Liver (tissue), 9 donors: ENCODE data around the gene ARIH1. TPM values are rescaled to one million over a fixed set of nuclear protein-coding genes. Genes with fewer than 3 reads are reported as not detected.
A peak's percentile ranks its signal among the peaks of the same experiment; 100 is the strongest.

Source experiments
- DNase-seq: peaks from one replicate; pipeline ENCODE4 v3.0.0-alpha.2; 2017; ENCODE audit warnings: low spot score
- H3K27ac ChIP-seq, 2 donors: one replicate each; pipeline ENCODE4 v1.7.0; 2013; ENCODE audit warnings: inconsistent platforms in 2 of 2, low read length in 2 of 2, control low read depth in 1 of 2, low read depth in 1 of 2, mild to moderate bottlenecking in 1 of 2
- H3K27me3 ChIP-seq, 4 donors: one replicate each; pipeline versions ENCODE4 v1.6.1 to v1.7.0; 2013; ENCODE audit warnings: low read length in 3 of 4, inconsistent platforms in 1 of 4, mild to moderate bottlenecking in 1 of 4, moderate library complexity in 1 of 4; ENCODE audit not compliant: control insufficient read depth in 4 of 4, insufficient read depth in 4 of 4
- H3K36me3 ChIP-seq, 4 donors: one replicate each; pipeline versions ENCODE4 v1.6.1 to v1.7.0; 2013; ENCODE audit warnings: low read length in 3 of 4, mild to moderate bottlenecking in 3 of 4, low read depth in 1 of 4, moderate library complexity in 1 of 4; ENCODE audit not compliant: control insufficient read depth in 4 of 4, insufficient read depth in 3 of 4
- H3K4me1 ChIP-seq, 4 donors: one replicate each; pipeline versions ENCODE4 v1.6.1 to v1.7.0; 2013; ENCODE audit warnings: low read length in 3 of 4, mild to moderate bottlenecking in 3 of 4, moderate library complexity in 1 of 4; ENCODE audit not compliant: control insufficient read depth in 4 of 4, insufficient read depth in 4 of 4
- H3K4me3 ChIP-seq, 3 donors: one replicate each; pipeline versions ENCODE4 v1.6.1 to v1.7.0; 2013; ENCODE audit warnings: low read length in 3 of 3, control low read depth in 1 of 3, low read depth in 1 of 3, mild to moderate bottlenecking in 1 of 3
- H3K9ac ChIP-seq, 2 donors: one replicate each; pipeline ENCODE4 v1.7.0; 2013; ENCODE audit warnings: low read length in 2 of 2, mild to moderate bottlenecking in 2 of 2, moderate library complexity in 2 of 2, control low read depth in 1 of 2, low read depth in 1 of 2
- H3K9me3 ChIP-seq, 4 donors: one replicate each; pipeline versions ENCODE4 v1.6.1 to v1.7.0; 2013; ENCODE audit warnings: low read length in 3 of 4; ENCODE audit not compliant: control insufficient read depth in 4 of 4
- ATF3 ChIP-seq: IDR thresholded peaks from 2 replicates; pipeline ENCODE4 v1.6.1; 2016; ENCODE audit warnings: antibody characterized with exemption
- CTCF ChIP-seq: fragments of 150-350 bp; IDR thresholded peaks from 2 replicates; pipeline ENCODE4 v1.5.1; 2017; ENCODE audit warnings: improper control_type of control experiment, low read depth, low read length; ENCODE audit not compliant: missing input control
- FOXA1 ChIP-seq: IDR thresholded peaks from 2 replicates; pipeline ENCODE4 v1.6.1; 2016; ENCODE audit warnings: antibody characterized with exemption
- FOXA2 ChIP-seq: IDR thresholded peaks from 2 replicates; pipeline ENCODE4 v1.6.1; 2016; ENCODE audit warnings: antibody characterized with exemption
- GABPA ChIP-seq, 2 donors: IDR thresholded peaks in 1 of 2; conservative IDR thresholded peaks in 1 of 2; 2 replicates each; pipeline ENCODE4 v1.6.1; 2016; ENCODE audit warnings: antibody characterized with exemption in 2 of 2, mild to moderate bottlenecking in 1 of 2, moderate library complexity in 1 of 2
- HNF4A ChIP-seq, 2 donors: conservative IDR thresholded peaks; 2 replicates each; pipeline ENCODE4 v1.6.1; 2016; ENCODE audit warnings: antibody characterized with exemption in 2 of 2, mild to moderate bottlenecking in 2 of 2
- HNF4G ChIP-seq: IDR thresholded peaks from 2 replicates; pipeline ENCODE4 v1.6.1; 2016; ENCODE audit warnings: antibody characterized with exemption
- MAX ChIP-seq: IDR thresholded peaks from 2 replicates; pipeline ENCODE4 v1.6.1; 2016; ENCODE audit warnings: antibody characterized with exemption
- NR2F2 ChIP-seq: IDR thresholded peaks from 2 replicates; pipeline ENCODE4 v1.6.1; 2016; ENCODE audit warnings: antibody characterized with exemption
- RAD21 ChIP-seq, 2 donors: IDR thresholded peaks; 2 replicates each; pipeline ENCODE4 v1.6.1; 2016; ENCODE audit warnings: antibody characterized with exemption in 2 of 2, mild to moderate bottlenecking in 2 of 2
- REST ChIP-seq: IDR thresholded peaks from 2 replicates; pipeline ENCODE4 v1.6.1; 2016; ENCODE audit warnings: antibody characterized with exemption, mild to moderate bottlenecking
- RXRA ChIP-seq, 2 donors: IDR thresholded peaks; 2 replicates each; pipeline ENCODE4 v1.6.1; 2017 to 2018; ENCODE audit warnings: antibody characterized with exemption in 2 of 2, mild to moderate bottlenecking in 1 of 2
- TAF1 ChIP-seq: conservative IDR thresholded peaks from 2 replicates; pipeline ENCODE4 v1.6.1; 2016; ENCODE audit warnings: antibody characterized with exemption, mild to moderate bottlenecking
- YY1 ChIP-seq: IDR thresholded peaks from 2 replicates; pipeline ENCODE4 v1.6.1; 2016; ENCODE audit warnings: antibody characterized with exemption, mild to moderate bottlenecking
- ZBTB33 ChIP-seq: IDR thresholded peaks from 2 replicates; pipeline ENCODE4 v1.6.1; 2016; ENCODE audit warnings: antibody characterized with exemption
- WGBS: extraction: QIAGEN DNeasy Blood & Tissue Kit; methylation state at CpG from one replicate; pipeline ENCODE4 v1.1.7; 2013; 5-methylcytosine and 5-hydroxymethylcytosine counted together
- polyA plus RNA-seq, 2 donors: library from polyadenylated mRNA; stranded (reverse) in 1 of 2; unstranded in 1 of 2; fragments of 200-250 nt in 1 of 2; fragments of >200 nt in 1 of 2; fragmentation: Nextera tagmentation in 1 of 2; extraction: Ambion mirVana in 1 of 2; gene quantifications; one replicate each; pipeline versions ENCODE4 v1.2.1 to v1.2.3, GENCODE V29; 2013 to 2015
- total RNA-seq, 2 donors: library from RNA; depleted of rRNA; stranded (reverse); fragments of >200 nt; gene quantifications; one replicate each; pipeline ENCODE4 v1.2.3, GENCODE V29; 2014
- donor health status: healthy.
- donor health status: healthy.
- donor health status: healthy.
- donor health status: healthy.
- donor health status: healthy.

Gene ARIH1
- total and polyA plus RNA-seq, 4 donors = 10.8 to 23.8 (median 18.8) TPM

- Histone ChIP-seq H3K4me1 (no peaks in the 10 kb centered on the region), H3K36me3 (peaks cover 0 to 3% (median 0%) of the 10 kb centered on the region in 4 donors), H3K27me3 (no peaks in the 10 kb centered on the region), H3K9ac (no peak overlapping the region), H3K9me3 (no peaks in the 10 kb centered on the region), H3K27ac (no peak overlapping the region), H3K4me3 (no peak overlapping the region)
- TF ChIP-seq HNF4G = no peak
- TF ChIP-seq NR2F2 = no peak
- no peak for TF ChIP-seq ATF3
- TF ChIP-seq RAD21 (IDR thresholded peaks at IDR 0.05) = no peak
- TF ChIP-seq YY1 = no peak
- TF ChIP-seq CTCF = no peak
- no peak for TF ChIP-seq MAX
- no peak for TF ChIP-seq GABPA (IDR thresholded peaks at IDR 0.05 in 1 of 2, conservative IDR thresholded peaks at IDR 0.05 in 1 of 2)
- no peak for TF ChIP-seq FOXA1
- no peak for TF ChIP-seq HNF4A (conservative IDR thresholded peaks at IDR 0.05)
- TF ChIP-seq REST = no peak
- no peak for TF ChIP-seq TAF1
- TF ChIP-seq ZBTB33 = no peak
- no peak for DNase-seq
- 78% methylated on average over 1 of the region's 1 CpG for WGBS
Measured at GRCh38 chr15:72521682-72522081, 47.6 kb downstream of the ARIH1 start.

GRCh38 chr15:72532991-72533601, 59.0 kb downstream of the ARIH1 start:
- Histone ChIP-seq H3K27me3 (no peaks in the 10 kb centered on the region), H3K4me3 (no peak overlapping the region), H3K27ac (no peak overlapping the region), H3K9me3 (no peaks in the 10 kb centered on the region), H3K36me3 (no peaks in the 10 kb centered on the region), H3K9ac (no peak overlapping the region), H3K4me1 (peaks cover 0 to 2% (median 0%) of the 10 kb centered on the region in 4 donors)
- TF ChIP-seq RAD21 (IDR thresholded peaks at IDR 0.05) = peak; percentile 48 to 61
- TF ChIP-seq RXRA (IDR thresholded peaks at IDR 0.05) = no peak
- TF ChIP-seq CTCF = peak; percentile 9
- no peak for TF ChIP-seq GABPA (IDR thresholded peaks at IDR 0.05 in 1 of 2, conservative IDR thresholded peaks at IDR 0.05 in 1 of 2)
- TF ChIP-seq FOXA2 = no peak
- DNase-seq = no peak
- WGBS = 98% methylated on average over 5 of the region's 5 CpGs
